ENCODE results near the gene TOR1AIP2. TPM values are rescaled to one million over a fixed set of nuclear protein-coding genes. Genes with fewer than 3 reads are reported as not detected.

The TOR1AIP2 gene
- total and polyA plus RNA-seq, 2 of the 13 experiments (the other 11 are each of a cell fraction or from before 2014, with no cell fraction given), result 35.2 to 65.8 TPM

- TF ChIP-seq, protein P1, sequence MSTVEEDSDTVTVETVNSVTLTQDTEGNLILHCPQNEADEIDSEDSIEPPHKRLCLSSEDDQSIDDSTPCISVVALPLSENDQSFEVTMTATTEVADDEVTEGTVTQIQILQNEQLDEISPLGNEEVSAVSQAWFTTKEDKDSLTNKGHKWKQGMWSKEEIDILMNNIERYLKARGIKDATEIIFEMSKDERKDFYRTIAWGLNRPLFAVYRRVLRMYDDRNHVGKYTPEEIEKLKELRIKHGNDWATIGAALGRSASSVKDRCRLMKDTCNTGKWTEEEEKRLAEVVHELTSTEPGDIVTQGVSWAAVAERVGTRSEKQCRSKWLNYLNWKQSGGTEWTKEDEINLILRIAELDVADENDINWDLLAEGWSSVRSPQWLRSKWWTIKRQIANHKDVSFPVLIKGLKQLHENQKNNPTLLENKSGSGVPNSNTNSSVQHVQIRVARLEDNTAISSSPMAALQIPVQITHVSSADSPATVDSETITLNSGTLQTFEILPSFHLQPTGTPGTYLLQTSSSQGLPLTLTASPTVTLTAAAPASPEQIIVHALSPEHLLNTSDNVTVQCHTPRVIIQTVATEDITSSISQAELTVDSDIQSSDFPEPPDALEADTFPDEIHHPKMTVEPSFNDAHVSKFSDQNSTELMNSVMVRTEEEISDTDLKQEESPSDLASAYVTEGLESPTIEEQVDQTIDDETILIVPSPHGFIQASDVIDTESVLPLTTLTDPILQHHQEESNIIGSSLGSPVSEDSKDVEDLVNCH (CRISPR knock-in tag; IDR thresholded peaks at IDR 0.05), result no peak
- no peak for TF ChIP-seq TAF15 (IDR thresholded peaks at IDR 0.05; ENCODE audit: low read depth, low read length, poor library complexity, severe bottlenecking)
- TF ChIP-seq, protein P2, sequence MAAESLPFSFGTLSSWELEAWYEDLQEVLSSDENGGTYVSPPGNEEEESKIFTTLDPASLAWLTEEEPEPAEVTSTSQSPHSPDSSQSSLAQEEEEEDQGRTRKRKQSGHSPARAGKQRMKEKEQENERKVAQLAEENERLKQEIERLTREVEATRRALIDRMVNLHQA (CRISPR knock-in tag; IDR thresholded peaks at IDR 0.05), result no peak
- TF ChIP-seq KMT2B (CRISPR knock-in tag; IDR thresholded peaks at IDR 0.05), result peak; percentile 87
- TF ChIP-seq MBNL3 (CRISPR knock-in tag; conservative IDR thresholded peaks at IDR 0.05), result no peak
- peak; percentile 42; the same call in 1 of the 2 replicates for TF ChIP-seq YEATS2 (CRISPR knock-in tag; IDR thresholded peaks at IDR 0.05; ENCODE audit: borderline replicate concordance)
- TF ChIP-seq GRHL1 (CRISPR knock-in tag; conservative IDR thresholded peaks at IDR 0.05), result no peak
- no peak for TF ChIP-seq REXO4 (CRISPR knock-in tag; IDR thresholded peaks at IDR 0.05; ENCODE audit: borderline replicate concordance)
- TF ChIP-seq TEAD2 (CRISPR knock-in tag; IDR thresholded peaks at IDR 0.05), result no peak
- TF ChIP-seq BATF2 (CRISPR knock-in tag; IDR thresholded peaks at IDR 0.05), result no peak
- TF ChIP-seq, protein P3, sequence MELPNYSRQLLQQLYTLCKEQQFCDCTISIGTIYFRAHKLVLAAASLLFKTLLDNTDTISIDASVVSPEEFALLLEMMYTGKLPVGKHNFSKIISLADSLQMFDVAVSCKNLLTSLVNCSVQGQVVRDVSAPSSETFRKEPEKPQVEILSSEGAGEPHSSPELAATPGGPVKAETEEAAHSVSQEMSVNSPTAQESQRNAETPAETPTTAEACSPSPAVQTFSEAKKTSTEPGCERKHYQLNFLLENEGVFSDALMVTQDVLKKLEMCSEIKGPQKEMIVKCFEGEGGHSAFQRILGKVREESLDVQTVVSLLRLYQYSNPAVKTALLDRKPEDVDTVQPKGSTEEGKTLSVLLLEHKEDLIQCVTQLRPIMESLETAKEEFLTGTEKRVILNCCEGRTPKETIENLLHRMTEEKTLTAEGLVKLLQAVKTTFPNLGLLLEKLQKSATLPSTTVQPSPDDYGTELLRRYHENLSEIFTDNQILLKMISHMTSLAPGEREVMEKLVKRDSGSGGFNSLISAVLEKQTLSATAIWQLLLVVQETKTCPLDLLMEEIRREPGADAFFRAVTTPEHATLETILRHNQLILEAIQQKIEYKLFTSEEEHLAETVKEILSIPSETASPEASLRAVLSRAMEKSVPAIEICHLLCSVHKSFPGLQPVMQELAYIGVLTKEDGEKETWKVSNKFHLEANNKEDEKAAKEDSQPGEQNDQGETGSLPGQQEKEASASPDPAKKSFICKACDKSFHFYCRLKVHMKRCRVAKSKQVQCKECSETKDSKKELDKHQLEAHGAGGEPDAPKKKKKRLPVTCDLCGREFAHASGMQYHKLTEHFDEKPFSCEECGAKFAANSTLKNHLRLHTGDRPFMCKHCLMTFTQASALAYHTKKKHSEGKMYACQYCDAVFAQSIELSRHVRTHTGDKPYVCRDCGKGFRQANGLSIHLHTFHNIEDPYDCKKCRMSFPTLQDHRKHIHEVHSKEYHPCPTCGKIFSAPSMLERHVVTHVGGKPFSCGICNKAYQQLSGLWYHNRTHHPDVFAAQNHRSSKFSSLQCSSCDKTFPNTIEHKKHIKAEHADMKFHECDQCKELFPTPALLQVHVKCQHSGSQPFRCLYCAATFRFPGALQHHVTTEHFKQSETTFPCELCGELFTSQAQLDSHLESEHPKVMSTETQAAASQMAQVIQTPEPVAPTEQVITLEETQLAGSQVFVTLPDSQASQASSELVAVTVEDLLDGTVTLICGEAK (IDR thresholded peaks at IDR 0.05), result peak; percentile 70
- TF ChIP-seq, protein P3 (CRISPR knock-in tag; IDR thresholded peaks at IDR 0.05), result no peak; the same call in 1 of the 2 replicates
- TF ChIP-seq ZMAT3 (CRISPR knock-in tag; conservative IDR thresholded peaks at IDR 0.05), result no peak
- TF ChIP-seq TOE1 (CRISPR knock-in tag; IDR thresholded peaks at IDR 0.05), result no peak
These were observed at the start of gene TOR1AIP2 (continued) for GRCh38 chr1:179877586-179878265.

Measured in HepG2 (cell line).